Measurements from ENCODE around the gene DCUN1D5. TPM values are rescaled to one million over a fixed set of nuclear protein-coding genes. Genes with fewer than 3 reads are reported as not detected.

The DCUN1D5 gene
- total and polyA plus RNA-seq, 7 donors: 19.5 to 58.7 (median 26.8) TPM

GRCh38 chr11:103079833-103080232 is 12.1 kb downstream of the DCUN1D5 start:
- Histone ChIP-seq H3K4me3 (no peak overlapping the region), H3K27ac (no peak overlapping the region), H3K27me3 (ENCODE audit: insufficient read depth in 3 of 3, low read length in 2 of 3) (no peaks in the 10 kb centered on the region), H3K36me3 (ENCODE audit: insufficient read depth in 1 of 2, low read depth in 1 of 2) (peaks cover 2 to 87% of the 10 kb centered on the region in 2 donors), H3K4me1 (no peaks in the 10 kb centered on the region), H3K9me3 (no peaks in the 10 kb centered on the region)
- no peak for DNase-seq
- WGBS, 3 donors: 84 to 91% (median 88%) methylated on average over 1 of the region's 1 CpG
- no peak for ATAC-seq
- no peak for TF ChIP-seq CTCF (IDR thresholded peaks at IDR 0.05)
- intact Hi-C loops (cut with DNase I): no loop called here

GRCh38 chr11:103078710-103079109 is 13.2 kb downstream of the DCUN1D5 start:
- ATAC-seq: no peak
- no peaks in the 10 kb centered on the region for H3K9me3 ChIP-seq
- no peak for TF ChIP-seq CTCF (IDR thresholded peaks at IDR 0.05)
- peaks cover 2 to 87% of the 10 kb centered on the region in 2 donors for H3K36me3 ChIP-seq (ENCODE audit: insufficient read depth in 1 of 2, low read depth in 1 of 2)
- no peaks in the 10 kb centered on the region for H3K4me1 ChIP-seq
- WGBS, 3 donors: 92 to 97% (median 95%) methylated on average over 5 of the region's 5 CpGs
- H3K27ac ChIP-seq: no peak overlapping the region
- H3K27me3 ChIP-seq (ENCODE audit: insufficient read depth in 3 of 3, low read length in 2 of 3): no peaks in the 10 kb centered on the region
- intact Hi-C loops (cut with DNase I): no loop called here
- no peak overlapping the region for H3K4me3 ChIP-seq
- DNase-seq: no peak

- 94 to 95% (median 94%) methylated on average over 3 of the region's 3 CpGs for WGBS, 3 donors
- peaks cover 2 to 85% of the 10 kb centered on the region in 2 donors for H3K36me3 ChIP-seq (ENCODE audit: insufficient read depth in 1 of 2, low read depth in 1 of 2)
Observed at GRCh38 chr11:103077554-103077953, 14.4 kb downstream of the DCUN1D5 start.

GRCh38 chr11:103076361-103076760 is 15.6 kb downstream of the DCUN1D5 start:
- Histone ChIP-seq H3K27ac (no peak overlapping the region), H3K36me3 (ENCODE audit: insufficient read depth in 1 of 2, low read depth in 1 of 2) (peaks cover 2 to 75% of the 10 kb centered on the region in 2 donors), H3K27me3 (ENCODE audit: insufficient read depth in 3 of 3, low read length in 2 of 3) (no peaks in the 10 kb centered on the region), H3K4me1 (no peaks in the 10 kb centered on the region), H3K4me3 (no peak overlapping the region), H3K9me3 (no peaks in the 10 kb centered on the region)
- intact Hi-C loops (cut with DNase I): no loop called here
- WGBS, 3 donors: 90 to 91% (median 91%) methylated on average over 3 of the region's 3 CpGs
- no peak for TF ChIP-seq CTCF (IDR thresholded peaks at IDR 0.05)
- DNase-seq: no peak
- no peak for ATAC-seq

More at GRCh38 chr11:103077554-103077953, 14.4 kb downstream of the DCUN1D5 start:
- Histone ChIP-seq H3K4me1 (no peaks in the 10 kb centered on the region), H3K27me3 (ENCODE audit: insufficient read depth in 3 of 3, low read length in 2 of 3) (no peaks in the 10 kb centered on the region), H3K27ac (no peak overlapping the region), H3K4me3 (no peak overlapping the region), H3K9me3 (no peaks in the 10 kb centered on the region)
- DNase-seq (no peak), ATAC-seq (no peak)
- intact Hi-C loops (cut with DNase I): no loop called here
- TF ChIP-seq CTCF (IDR thresholded peaks at IDR 0.05): no peak

GRCh38 chr11:103071008-103071407 is 21.0 kb downstream of the DCUN1D5 start:
- ATAC-seq: no peak
- H3K4me1 ChIP-seq: peaks cover 6% of the 10 kb centered on the region
- H3K4me3 ChIP-seq: no peak overlapping the region
- intact Hi-C loops (cut with DNase I): no loop called here
- no peaks in the 10 kb centered on the region for H3K27me3 ChIP-seq (ENCODE audit: insufficient read depth in 3 of 3, low read length in 2 of 3)
- no peaks in the 10 kb centered on the region for H3K9me3 ChIP-seq
- no peak for DNase-seq
- H3K27ac ChIP-seq: no peak overlapping the region
- H3K36me3 ChIP-seq (ENCODE audit: insufficient read depth in 1 of 2, low read depth in 1 of 2): peaks cover 0 to 29% of the 10 kb centered on the region in 2 donors
- no peak for TF ChIP-seq CTCF (IDR thresholded peaks at IDR 0.05)

Data from psoas muscle (tissue), 8 donors.